ENCODE results near the gene CASP8AP2.
"Not testable (repeated sequence)": the region's sequence is repeated elsewhere in the genome, so short reads cannot be mapped to it uniquely, and the experiment has no call there.

Gene CASP8AP2

GRCh38 chr6:89836639-89837222 lies 7.1 kb downstream of the CASP8AP2 start:
- no peaks in the 10 kb centered on the region for H3K4me1 ChIP-seq
- in situ Hi-C loops (cut with MboI; ENCODE audit: low sequenced_read_pairs) = no loop called here
- H3K27me3 ChIP-seq (ENCODE audit: low read depth) = no peaks in the 10 kb centered on the region
- no peaks in the 10 kb centered on the region for H3K9me3 ChIP-seq
- H3K4me3 ChIP-seq = no peak overlapping the region
- DNase-seq (ENCODE audit: low spot score in 2 of 2) = no peak
- H3K36me3 ChIP-seq (replicated peaks) = peaks cover 39% of the 10 kb centered on the region

- in situ Hi-C loops (cut with MboI; ENCODE audit: low sequenced_read_pairs) = no loop called here
- Histone ChIP-seq H3K27me3 (ENCODE audit: low read depth) (no peaks in the 10 kb centered on the region), H3K4me3 (no peak overlapping the region), H3K9me3 (no peaks in the 10 kb centered on the region), H3K36me3 (replicated peaks) (peaks cover 21% of the 10 kb centered on the region), H3K4me1 (no peaks in the 10 kb centered on the region)
- no peak for DNase-seq (ENCODE audit: low spot score in 2 of 2)
These were observed 10.9 kb downstream of the CASP8AP2 start for GRCh38 chr6:89840538-89840937.

GRCh38 chr6:89842228-89842627 lies 12.5 kb downstream of the CASP8AP2 start:
- no peaks in the 10 kb centered on the region for H3K4me1 ChIP-seq
- H3K9me3 ChIP-seq = no peaks in the 10 kb centered on the region
- no peaks in the 10 kb centered on the region for H3K27me3 ChIP-seq (ENCODE audit: low read depth)
- DNase-seq (ENCODE audit: low spot score in 2 of 2) = no peak
- peaks cover 11% of the 10 kb centered on the region for H3K36me3 ChIP-seq (replicated peaks)
- H3K4me3 ChIP-seq = no peak overlapping the region
- in situ Hi-C loops (cut with MboI; ENCODE audit: low sequenced_read_pairs) = no loop called here

GRCh38 chr6:89843070-89843469 lies 13.4 kb downstream of the CASP8AP2 start:
- in situ Hi-C loops (cut with MboI; ENCODE audit: low sequenced_read_pairs) = no loop called here
- Histone ChIP-seq H3K4me1 (no peaks in the 10 kb centered on the region), H3K4me3 (no peak overlapping the region), H3K27me3 (ENCODE audit: low read depth) (no peaks in the 10 kb centered on the region), H3K9me3 (no peaks in the 10 kb centered on the region), H3K36me3 (replicated peaks) (peaks cover 16% of the 10 kb centered on the region)
- no peak for DNase-seq (ENCODE audit: low spot score in 2 of 2)

GRCh38 chr6:89847513-89847912 lies 17.8 kb downstream of the CASP8AP2 start:
- H3K9me3 ChIP-seq; in situ Hi-C loops (cut with MboI; ENCODE audit: low sequenced_read_pairs); DNase-seq (ENCODE audit: low spot score in 2 of 2); H3K4me3 ChIP-seq; H3K4me1 ChIP-seq; H3K27me3 ChIP-seq (ENCODE audit: low read depth): not testable (repeated sequence)
- H3K36me3 ChIP-seq (replicated peaks) = peaks cover 21% of the 10 kb centered on the region

- Histone ChIP-seq H3K4me3 (no peak overlapping the region), H3K36me3 (replicated peaks) (peaks cover 52% of the 10 kb centered on the region), H3K27me3 (ENCODE audit: low read depth) (no peaks in the 10 kb centered on the region), H3K9me3 (no peaks in the 10 kb centered on the region), H3K4me1 (no peaks in the 10 kb centered on the region)
- peak in 1 of 2 experiments; percentile 23 for DNase-seq (ENCODE audit: low spot score in 2 of 2)
- in situ Hi-C loops (cut with MboI; ENCODE audit: low sequenced_read_pairs) = no loop called here
These were observed 23.4 kb downstream of the CASP8AP2 start for GRCh38 chr6:89853068-89853467.

- no peaks in the 10 kb centered on the region for H3K4me1 ChIP-seq
- no peaks in the 10 kb centered on the region for H3K9me3 ChIP-seq
- H3K36me3 ChIP-seq (replicated peaks) = peaks cover 72% of the 10 kb centered on the region
- in situ Hi-C loops (cut with MboI; ENCODE audit: low sequenced_read_pairs) = no loop called here
- no peak for DNase-seq (ENCODE audit: low spot score in 2 of 2)
- H3K27me3 ChIP-seq (ENCODE audit: low read depth) = no peaks in the 10 kb centered on the region
- H3K4me3 ChIP-seq = no peak overlapping the region
These were observed 28.4 kb downstream of the CASP8AP2 start for GRCh38 chr6:89858041-89858440.

GRCh38 chr6:89859744-89860143 lies 30.1 kb downstream of the CASP8AP2 start:
- Histone ChIP-seq H3K27me3 (ENCODE audit: low read depth) (no peaks in the 10 kb centered on the region), H3K4me3 (no peak overlapping the region), H3K9me3 (no peaks in the 10 kb centered on the region), H3K36me3 (replicated peaks) (peaks cover 72% of the 10 kb centered on the region), H3K4me1 (no peaks in the 10 kb centered on the region)
- in situ Hi-C loops (cut with MboI; ENCODE audit: low sequenced_read_pairs) = no loop called here
- no peak for DNase-seq (ENCODE audit: low spot score in 2 of 2)

- Histone ChIP-seq H3K4me3 (no peak overlapping the region), H3K36me3 (replicated peaks) (peaks cover 65% of the 10 kb centered on the region), H3K27me3 (ENCODE audit: low read depth) (no peaks in the 10 kb centered on the region), H3K4me1 (no peaks in the 10 kb centered on the region), H3K9me3 (no peaks in the 10 kb centered on the region; the same call in 1 of the 2 replicates)
- in situ Hi-C loops (cut with MboI; ENCODE audit: low sequenced_read_pairs) = no loop called here
- DNase-seq (ENCODE audit: low spot score in 2 of 2) = no peak
These were observed 32.6 kb downstream of the CASP8AP2 start for GRCh38 chr6:89862273-89862672.

- H3K27me3 ChIP-seq (ENCODE audit: low read depth) = no peaks in the 10 kb centered on the region
- no peaks in the 10 kb centered on the region; the same call in 1 of the 2 replicates for H3K9me3 ChIP-seq
- DNase-seq (ENCODE audit: low spot score in 2 of 2) = no peak
- no peaks in the 10 kb centered on the region for H3K4me1 ChIP-seq
- H3K36me3 ChIP-seq (replicated peaks) = peaks cover 65% of the 10 kb centered on the region
- in situ Hi-C loops (cut with MboI; ENCODE audit: low sequenced_read_pairs) = no loop called here
- H3K4me3 ChIP-seq = no peak overlapping the region
These were observed 33.0 kb downstream of the CASP8AP2 start for GRCh38 chr6:89862698-89863097.

GRCh38 chr6:89866024-89866678 lies 36.5 kb downstream of the CASP8AP2 start:
- Histone ChIP-seq H3K27me3 (ENCODE audit: low read depth) (no peaks in the 10 kb centered on the region), H3K9me3 (no peaks in the 10 kb centered on the region; the same call in 1 of the 2 replicates), H3K4me3 (no peak overlapping the region), H3K4me1 (no peaks in the 10 kb centered on the region), H3K36me3 (replicated peaks) (peaks cover 70% of the 10 kb centered on the region)
- in situ Hi-C loops (cut with MboI; ENCODE audit: low sequenced_read_pairs) = no loop called here
- no peak for DNase-seq (ENCODE audit: low spot score in 2 of 2)

GRCh38 chr6:89873721-89874120 lies 44.0 kb downstream of the CASP8AP2 start:
- Histone ChIP-seq H3K4me1 (no peaks in the 10 kb centered on the region), H3K9me3 (no peaks in the 10 kb centered on the region), H3K36me3 (replicated peaks) (peaks cover 19% of the 10 kb centered on the region), H3K4me3 (no peak overlapping the region), H3K27me3 (ENCODE audit: low read depth) (no peaks in the 10 kb centered on the region)
- DNase-seq (ENCODE audit: low spot score in 2 of 2) = no peak
- in situ Hi-C loops (cut with MboI; ENCODE audit: low sequenced_read_pairs) = no loop called here

- in situ Hi-C loops (cut with MboI; ENCODE audit: low sequenced_read_pairs) = no loop called here
These were observed 44.8 kb downstream of the CASP8AP2 start for GRCh38 chr6:89874438-89874837.

GRCh38 chr6:89886378-89887120 lies 56.9 kb downstream of the CASP8AP2 start:
- in situ Hi-C loops (cut with MboI; ENCODE audit: low sequenced_read_pairs) = no loop called here
- no peaks in the 10 kb centered on the region for H3K36me3 ChIP-seq (replicated peaks)
- no peaks in the 10 kb centered on the region for H3K27me3 ChIP-seq (ENCODE audit: low read depth)
- no peak overlapping the region for H3K4me3 ChIP-seq
- H3K9me3 ChIP-seq = no peaks in the 10 kb centered on the region
- peaks cover 9% of the 10 kb centered on the region for H3K4me1 ChIP-seq
- no peak for DNase-seq (ENCODE audit: low spot score in 2 of 2)

More at GRCh38 chr6:89874438-89874837, 44.8 kb downstream of the CASP8AP2 start:
- Histone ChIP-seq H3K9me3 (no peaks in the 10 kb centered on the region), H3K36me3 (replicated peaks) (peaks cover 17% of the 10 kb centered on the region), H3K27me3 (ENCODE audit: low read depth) (no peaks in the 10 kb centered on the region), H3K4me3 (no peak overlapping the region), H3K4me1 (no peaks in the 10 kb centered on the region)
- DNase-seq (ENCODE audit: low spot score in 2 of 2) = no peak

Measured in HAP-1 (cell line).